GM19467 (cell line): ENCODE measurements around the gene ETS1.
"Not testable (repeated sequence)": the region's sequence is repeated elsewhere in the genome, so short reads cannot be mapped to it uniquely, and the experiment has no call there.

Source experiments
- ATAC-seq: cut with Tn5 transposase; IDR thresholded peaks from one replicate; pipeline ENCODE4 v1.9.1; 2021; ENCODE audit warnings: mild to moderate bottlenecking, moderate library complexity; ENCODE audit not compliant: unreplicated experiment

ETS1 gene

GRCh38 chr11:128450425-128450824, 136.9 kb downstream of the ETS1 start:
- not testable (repeated sequence) for ATAC-seq

GRCh38 chr11:128448981-128449713, 138.2 kb downstream of the ETS1 start:
- ATAC-seq, result no peak

- ATAC-seq, result no peak
Measured at GRCh38 chr11:128448200-128448886, 139.0 kb downstream of the ETS1 start.

DNA sequence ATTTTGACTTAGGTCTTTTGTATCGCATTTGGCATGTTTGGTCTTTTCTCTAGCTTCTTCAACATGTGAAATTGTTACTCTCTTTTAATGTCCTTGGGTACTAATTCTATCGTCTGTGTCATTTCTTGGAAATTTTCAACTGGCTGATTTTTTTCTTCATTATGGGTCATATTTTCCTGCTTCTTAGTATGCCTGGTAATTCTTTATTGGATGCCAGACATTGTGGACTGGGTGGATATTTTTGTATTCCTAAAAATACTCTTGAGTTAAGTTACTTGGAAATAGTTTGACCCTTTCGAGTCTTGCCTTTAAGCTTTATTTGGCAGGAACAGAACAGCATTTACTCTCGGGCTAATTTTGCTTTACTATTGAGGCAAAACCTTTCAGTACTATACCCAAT, 140.1 kb downstream of the ETS1 start:
- ATAC-seq, result no peak

GRCh38 chr11:128445921-128446320, 141.4 kb downstream of the ETS1 start:
- ATAC-seq, result not testable (repeated sequence)

DNA sequence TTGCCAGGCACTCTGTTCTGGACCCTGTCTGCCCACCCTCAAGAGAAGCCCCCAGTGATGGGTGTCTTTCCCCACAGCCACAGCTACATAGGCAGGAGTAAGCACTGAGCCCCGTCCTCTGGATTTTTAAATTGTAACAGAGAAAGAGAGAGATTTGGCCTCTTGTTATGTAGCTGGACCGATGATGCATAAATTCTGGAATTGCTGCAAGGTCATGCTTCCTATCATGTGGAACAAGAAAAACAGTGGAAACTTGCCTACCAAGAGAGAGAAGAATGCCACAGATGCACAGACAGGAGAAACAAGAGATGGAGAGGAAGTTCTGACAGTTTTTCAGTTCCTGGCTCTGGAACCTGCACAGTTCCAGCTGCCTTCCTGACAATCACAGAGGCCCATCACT, 150.2 kb downstream of the ETS1 start:
- no peak for ATAC-seq

DNA sequence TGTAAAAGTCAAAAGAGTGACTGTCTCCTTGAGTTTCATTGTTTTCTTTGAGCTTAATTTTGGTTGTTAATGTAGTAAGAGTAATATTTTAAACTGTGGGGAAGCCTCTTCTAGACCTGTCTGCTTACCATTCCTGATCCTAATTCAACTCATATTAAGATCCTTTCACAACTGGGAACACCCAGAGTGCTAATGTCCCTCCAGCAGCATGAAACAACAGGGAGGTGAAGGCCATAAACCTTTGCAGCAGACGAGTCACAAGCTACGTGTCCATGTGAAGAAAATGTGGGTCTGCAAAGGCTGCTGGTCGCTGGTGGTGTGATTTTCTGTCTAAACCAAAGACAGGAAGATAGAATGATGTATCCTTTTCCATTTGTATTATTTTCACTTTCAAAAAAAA, 152.5 kb downstream of the ETS1 start:
- no peak for ATAC-seq

- ATAC-seq, result no peak
Measured at GRCh38 chr11:128434411-128434810, 152.9 kb downstream of the ETS1 start.

DNA sequence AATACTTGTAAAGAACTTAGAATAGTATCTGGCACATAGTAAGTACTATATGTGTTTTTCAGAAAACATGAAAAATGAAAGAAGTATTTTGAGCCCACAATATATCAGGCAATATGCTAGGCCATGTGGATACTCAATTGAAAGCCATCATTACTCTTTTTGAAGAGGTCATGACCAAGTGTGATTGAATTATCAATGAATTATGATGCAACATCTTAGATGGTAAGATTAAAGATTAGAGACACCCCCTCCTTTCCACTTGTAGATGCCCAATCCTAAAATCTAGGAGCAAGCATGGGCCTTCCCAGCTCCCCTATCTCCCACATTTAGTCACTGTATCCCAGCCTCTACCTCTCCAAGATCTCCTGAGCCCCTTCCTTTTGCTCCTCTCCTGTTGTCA, 154.4 kb downstream of the ETS1 start:
- no peak for ATAC-seq

GRCh38 chr11:128431931-128432330, 155.4 kb downstream of the ETS1 start:
- no peak for ATAC-seq

GRCh38 chr11:128428935-128429334, 158.4 kb downstream of the ETS1 start:
- ATAC-seq, result no peak

- ATAC-seq, result no peak
Measured at GRCh38 chr11:128424851-128425285, 162.5 kb downstream of the ETS1 start.

DNA sequence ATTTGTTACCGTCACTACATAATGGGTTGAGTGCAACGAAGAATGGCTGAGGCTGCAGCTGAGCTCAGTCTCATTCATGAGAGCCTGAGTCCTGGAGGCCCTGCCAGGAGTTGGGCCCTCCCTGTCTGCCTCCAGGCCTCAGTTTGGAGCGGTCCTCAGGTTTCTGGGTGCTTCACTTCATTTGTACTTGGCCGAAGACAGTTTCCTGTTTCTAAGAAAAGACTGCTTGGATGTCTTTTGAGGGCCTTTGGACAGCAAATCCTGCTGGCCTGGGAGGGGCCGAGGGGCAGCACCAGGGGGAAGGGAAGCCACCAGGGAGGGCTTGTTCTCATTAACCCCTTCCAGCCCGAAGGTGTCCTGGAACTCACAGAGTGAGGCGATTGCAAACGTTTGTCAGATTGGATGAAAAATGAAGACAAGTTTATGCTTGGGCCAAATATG, 163.1 kb downstream of the ETS1 start:
- no peak for ATAC-seq

GRCh38 chr11:128422576-128423370, 164.6 kb downstream of the ETS1 start:
- ATAC-seq, result no peak

GRCh38 chr11:128421577-128422330, 165.6 kb downstream of the ETS1 start:
- no peak for ATAC-seq

DNA sequence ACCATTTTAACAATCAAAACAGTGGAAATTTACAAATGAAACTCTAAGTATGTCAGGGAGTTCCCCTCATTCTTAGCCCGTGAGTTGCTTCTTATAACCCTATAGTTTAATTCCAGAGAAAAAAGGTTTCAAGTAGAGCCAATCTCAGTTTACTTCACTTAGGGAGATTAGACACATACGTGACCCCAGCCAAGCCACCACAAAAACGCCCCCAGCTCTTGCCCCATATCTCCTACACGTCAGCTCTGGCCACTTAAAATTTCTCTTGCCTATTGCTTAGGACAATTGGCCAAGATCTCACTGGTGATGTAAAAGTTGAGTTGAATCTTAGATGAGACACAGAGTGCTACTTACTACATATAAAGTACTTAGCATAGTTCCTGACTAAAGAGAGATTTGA, 166.4 kb downstream of the ETS1 start:
- ATAC-seq, result no peak

GRCh38 chr11:128420265-128420664, 167.1 kb downstream of the ETS1 start:
- no peak for ATAC-seq

DNA sequence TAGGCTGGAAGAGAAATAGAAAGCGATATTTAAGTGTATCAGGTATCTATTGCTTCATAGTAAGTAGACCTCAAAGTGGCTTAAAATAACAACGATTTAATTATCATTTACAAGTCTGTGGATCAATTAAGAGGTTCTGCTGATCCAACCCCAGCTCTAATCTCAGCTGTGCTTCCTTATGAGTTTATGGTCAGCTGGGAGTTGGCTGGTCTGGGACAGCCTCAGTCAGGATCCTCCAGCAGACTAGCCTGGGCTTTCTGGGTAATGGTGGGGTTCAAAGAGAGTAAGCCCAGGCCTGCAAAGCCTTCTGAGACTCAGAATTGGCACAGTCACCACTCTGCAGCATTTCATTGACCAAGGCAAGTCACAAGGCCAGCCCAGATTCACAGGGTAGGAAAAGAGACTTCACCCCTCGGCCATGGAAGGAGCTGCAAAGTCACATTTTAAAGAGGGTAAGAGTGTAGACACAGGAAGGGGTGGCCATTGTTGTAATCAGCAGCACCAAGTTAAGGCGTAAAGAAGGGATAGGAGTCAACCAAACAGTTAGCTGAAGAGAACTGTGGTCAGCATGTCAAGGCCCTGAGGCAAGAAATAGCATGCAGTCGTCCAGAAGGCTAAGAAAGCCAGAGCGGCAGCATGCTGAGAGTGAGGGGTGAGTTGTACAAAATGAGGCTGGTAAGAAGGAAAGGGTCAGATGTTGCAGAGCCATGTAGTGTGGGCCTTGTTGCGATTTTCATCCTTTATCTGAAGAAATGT, 168.2 kb downstream of the ETS1 start:
- no peak for ATAC-seq

GRCh38 chr11:128417607-128418324, 169.6 kb downstream of the ETS1 start:
- ATAC-seq, result no peak

DNA sequence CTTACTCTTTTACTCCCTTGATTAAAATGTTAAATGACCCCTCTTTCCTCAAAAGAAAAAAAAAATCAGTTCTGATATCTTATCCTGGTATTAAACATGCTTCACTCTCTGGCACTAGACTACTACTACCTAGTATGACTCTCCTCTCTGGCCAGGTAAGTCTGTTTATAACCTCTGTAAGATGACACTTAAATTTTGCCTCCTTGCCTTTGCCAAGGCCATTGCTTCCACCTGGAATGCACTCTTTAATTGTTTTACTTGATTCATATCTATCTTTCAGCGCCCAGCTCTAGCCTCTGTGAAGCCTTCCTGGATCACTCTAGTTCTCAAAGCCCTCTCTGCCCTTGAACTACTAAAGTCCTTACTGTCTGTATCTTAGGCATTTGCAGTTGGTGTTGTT, 170.4 kb downstream of the ETS1 start:
- no peak for ATAC-seq
